ENCODE data around the gene BACH2. TPM values are rescaled to one million over a fixed set of nuclear protein-coding genes. Genes with fewer than 3 reads are reported as not detected.

The BACH2 gene
- polyA plus RNA-seq, 1 donor (not counting 4 experiments of a cell fraction or from before 2014, with no cell fraction given), result 0.50 TPM

- no peak overlapping the region for H3K27ac ChIP-seq (ENCODE audit: control insufficient read depth, insufficient read depth, low read length)
- no peak overlapping the region for H3K4me2 ChIP-seq (ENCODE audit: control insufficient read depth, extremely low read depth, insufficient read depth, low read depth, low read length)
- no peaks in the 10 kb centered on the region for H4K20me1 ChIP-seq (ENCODE audit: control insufficient read depth, extremely low read depth, insufficient read depth, low read length)
- TF ChIP-seq CTCF (optimal IDR thresholded peaks at IDR 0.05 in 1 of 3, IDR thresholded peaks at IDR 0.05 in 1 of 3, conservative IDR thresholded peaks at IDR 0.05 in 1 of 3; ENCODE audit: extremely low read depth in 1 of 3, insufficient read depth in 2 of 3, low read length in 3 of 3), result no peak
- TF ChIP-seq EZH2 (IDR thresholded peaks at IDR 0.05; ENCODE audit: low read length), result no peak
- no peaks in the 10 kb centered on the region for H3K9me3 ChIP-seq (ENCODE audit: control insufficient read depth, low read depth, low read length)
- no peak overlapping the region for H3K9ac ChIP-seq (ENCODE audit: control insufficient read depth, extremely low read depth, insufficient read depth, low read length)
- FAIRE-seq (no peak), DNase-seq (ENCODE audit: low read depth, low spot score) (no peak)
- H3K27me3 ChIP-seq (ENCODE audit: control insufficient read depth, extremely low read depth, insufficient read depth, low read length), result no peaks in the 10 kb centered on the region
- no peaks in the 10 kb centered on the region for H3K9me1 ChIP-seq (ENCODE audit: control insufficient read depth, extremely low read depth, insufficient read depth, low read length)
- dilution Hi-C loops (cut with MboI; ENCODE audit: extremely low pct_ligation_motif_present, low sequenced_read_pairs), result no loop called here
- peaks cover 2% of the 10 kb centered on the region for H3K4me1 ChIP-seq (ENCODE audit: control insufficient read depth, extremely low read depth, insufficient read depth, low read length)
- no peak overlapping the region for H3K4me3 ChIP-seq (ENCODE audit: control insufficient read depth in 2 of 3, extremely low read depth in 1 of 3, insufficient read depth in 2 of 3, low read depth in 1 of 3, low read length in 3 of 3)
- no peaks in the 10 kb centered on the region for H3K79me2 ChIP-seq (ENCODE audit: control insufficient read depth, insufficient read depth, low read length)
- no peaks in the 10 kb centered on the region for H3K36me3 ChIP-seq (ENCODE audit: control insufficient read depth in 2 of 2, extremely low read depth in 1 of 2, insufficient read depth in 2 of 2, low read length in 2 of 2)
- H2AFZ ChIP-seq (ENCODE audit: control insufficient read depth, low read length), result no peak overlapping the region
Measured at GRCh38 chr6:90291565-90291964, 5.1 kb downstream of the BACH2 start.

- H3K36me3 ChIP-seq (ENCODE audit: control insufficient read depth in 2 of 2, extremely low read depth in 1 of 2, insufficient read depth in 2 of 2, low read length in 2 of 2), result no peaks in the 10 kb centered on the region
- no peaks in the 10 kb centered on the region for H3K27me3 ChIP-seq (ENCODE audit: control insufficient read depth, extremely low read depth, insufficient read depth, low read length)
- H2AFZ ChIP-seq (ENCODE audit: control insufficient read depth, low read length), result no peak overlapping the region
- H3K9me1 ChIP-seq (ENCODE audit: control insufficient read depth, extremely low read depth, insufficient read depth, low read length), result no peaks in the 10 kb centered on the region
- dilution Hi-C loops (cut with MboI; ENCODE audit: extremely low pct_ligation_motif_present, low sequenced_read_pairs), result no loop called here
- TF ChIP-seq EZH2 (IDR thresholded peaks at IDR 0.05; ENCODE audit: low read length), result no peak
- TF ChIP-seq CTCF (optimal IDR thresholded peaks at IDR 0.05 in 1 of 3, IDR thresholded peaks at IDR 0.05 in 1 of 3, conservative IDR thresholded peaks at IDR 0.05 in 1 of 3; ENCODE audit: extremely low read depth in 1 of 3, insufficient read depth in 2 of 3, low read length in 3 of 3), result no peak
- no peak overlapping the region for H3K27ac ChIP-seq (ENCODE audit: control insufficient read depth, insufficient read depth, low read length)
- no peak overlapping the region for H3K4me3 ChIP-seq (ENCODE audit: control insufficient read depth in 2 of 3, extremely low read depth in 1 of 3, insufficient read depth in 2 of 3, low read depth in 1 of 3, low read length in 3 of 3)
- H3K9me3 ChIP-seq (ENCODE audit: control insufficient read depth, low read depth, low read length), result no peaks in the 10 kb centered on the region
- DNase-seq (ENCODE audit: low read depth, low spot score) (no peak), FAIRE-seq (no peak)
- no peak overlapping the region for H3K9ac ChIP-seq (ENCODE audit: control insufficient read depth, extremely low read depth, insufficient read depth, low read length)
- H3K79me2 ChIP-seq (ENCODE audit: control insufficient read depth, insufficient read depth, low read length), result no peaks in the 10 kb centered on the region
- H4K20me1 ChIP-seq (ENCODE audit: control insufficient read depth, extremely low read depth, insufficient read depth, low read length), result no peaks in the 10 kb centered on the region
- no peak overlapping the region for H3K4me2 ChIP-seq (ENCODE audit: control insufficient read depth, extremely low read depth, insufficient read depth, low read depth, low read length)
- peaks cover 2% of the 10 kb centered on the region for H3K4me1 ChIP-seq (ENCODE audit: control insufficient read depth, extremely low read depth, insufficient read depth, low read length)
Measured at GRCh38 chr6:90290811-90291420, 5.7 kb downstream of the BACH2 start.

All from keratinocyte (primary cell).